SK-N-DZ (cell line): ENCODE measurements around the gene FAM170B.

Experiments used
- DNase-seq: peaks from one replicate; pipeline ENCODE4 v3.0.0-alpha.2; 2015; ENCODE audit warnings: low spot score

The FAM170B gene

DNA sequence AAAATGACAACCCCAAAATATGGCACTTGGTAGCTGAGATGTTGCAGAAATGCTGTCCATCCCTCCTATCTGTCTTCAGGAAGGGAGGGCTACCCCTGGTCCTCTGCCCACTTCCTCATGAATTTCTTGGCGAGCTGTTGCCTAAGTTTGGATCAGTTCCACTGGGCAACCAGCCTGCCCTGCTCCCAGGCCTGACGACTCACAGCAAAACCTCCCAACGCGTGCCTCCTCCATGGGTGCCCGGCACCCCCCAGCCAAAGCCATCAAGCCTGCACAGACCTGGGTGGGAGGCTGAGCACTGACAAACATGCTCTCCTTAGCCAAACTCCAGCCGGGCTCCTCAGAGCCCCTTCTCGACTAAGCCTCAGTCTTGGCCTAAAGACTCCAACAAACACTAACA, 27.4 kb downstream of the FAM170B start:
- DNase-seq = no peak

DNA sequence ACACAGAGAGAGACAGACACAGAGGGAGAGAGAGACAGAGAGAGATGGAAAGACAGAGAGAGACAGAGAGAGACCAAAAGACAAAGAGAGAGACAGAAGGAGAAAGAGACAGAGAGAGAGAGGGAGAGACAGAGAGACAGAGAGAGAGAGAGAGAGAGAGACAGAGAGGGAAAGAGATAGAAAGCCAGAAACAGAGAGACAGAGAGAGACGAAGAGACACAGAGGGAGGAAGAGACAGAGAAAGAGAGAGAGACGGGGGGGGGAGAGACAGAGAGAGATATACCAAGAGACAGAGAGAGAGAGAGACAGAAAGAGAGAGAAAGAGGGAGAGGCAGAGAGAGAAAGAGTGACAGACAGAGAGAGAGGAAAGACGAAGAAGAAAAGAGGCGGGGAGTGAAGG, 28.7 kb downstream of the FAM170B start:
- DNase-seq = no peak

DNA sequence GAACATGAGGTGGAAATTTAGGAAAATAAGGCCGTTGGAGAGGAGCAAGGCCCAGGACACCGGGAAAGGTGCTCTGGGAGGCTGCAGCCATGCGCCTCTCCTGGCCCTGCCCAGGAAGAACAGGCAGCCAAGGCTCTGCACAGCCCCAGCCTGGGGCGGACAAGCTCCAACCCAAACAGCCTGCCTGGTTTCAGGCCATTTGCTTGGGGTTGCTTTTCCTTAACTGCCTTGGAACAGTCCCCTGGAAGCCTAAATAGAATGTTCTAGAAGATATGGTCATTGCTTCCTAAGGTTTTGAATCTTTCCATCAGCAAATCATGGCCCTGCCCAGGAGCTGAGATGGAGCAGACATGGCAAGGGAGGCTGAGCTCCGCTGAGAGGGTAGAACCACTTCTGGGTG, 29.5 kb downstream of the FAM170B start:
- no peak for DNase-seq

DNA sequence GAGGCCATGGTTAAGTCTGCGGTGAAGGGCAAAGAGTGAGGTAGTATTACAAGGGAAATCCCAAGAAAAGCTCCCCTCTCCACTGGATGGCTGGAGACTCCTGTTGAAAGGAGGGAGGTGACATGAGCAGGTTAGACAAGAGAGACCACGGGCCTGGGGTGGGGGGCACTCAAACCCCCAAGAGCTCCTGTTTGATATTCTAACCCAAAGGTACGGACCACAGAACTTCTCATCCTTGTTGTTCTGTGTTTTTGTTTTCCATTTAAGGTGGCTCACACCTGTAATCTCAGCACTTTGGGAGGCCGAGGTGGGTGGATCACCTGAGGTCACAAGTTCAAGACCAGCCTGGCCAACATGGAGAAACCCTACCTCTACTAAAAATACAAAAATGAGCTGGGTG, 30.1 kb downstream of the FAM170B start:
- no peak for DNase-seq

DNA sequence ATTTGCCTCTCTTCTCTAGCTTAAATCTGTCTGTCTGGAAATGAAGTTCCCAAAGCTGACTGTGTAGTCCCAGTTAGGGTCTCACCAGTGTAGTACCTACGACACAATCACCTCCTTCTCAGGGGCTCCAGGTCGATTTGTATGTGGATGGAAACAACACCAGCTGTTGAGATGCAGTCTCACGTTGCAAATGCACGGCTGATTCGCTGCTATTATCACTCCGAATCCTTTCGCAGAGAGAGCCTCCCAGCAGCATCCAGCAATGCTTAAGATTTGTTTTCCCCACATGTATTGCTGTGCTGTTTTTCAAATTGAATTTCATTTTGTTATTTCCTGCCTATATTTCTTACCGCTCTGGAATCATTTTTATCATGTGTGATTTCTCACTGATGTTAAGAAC, 34.8 kb downstream of the FAM170B start:
- DNase-seq = no peak

DNA sequence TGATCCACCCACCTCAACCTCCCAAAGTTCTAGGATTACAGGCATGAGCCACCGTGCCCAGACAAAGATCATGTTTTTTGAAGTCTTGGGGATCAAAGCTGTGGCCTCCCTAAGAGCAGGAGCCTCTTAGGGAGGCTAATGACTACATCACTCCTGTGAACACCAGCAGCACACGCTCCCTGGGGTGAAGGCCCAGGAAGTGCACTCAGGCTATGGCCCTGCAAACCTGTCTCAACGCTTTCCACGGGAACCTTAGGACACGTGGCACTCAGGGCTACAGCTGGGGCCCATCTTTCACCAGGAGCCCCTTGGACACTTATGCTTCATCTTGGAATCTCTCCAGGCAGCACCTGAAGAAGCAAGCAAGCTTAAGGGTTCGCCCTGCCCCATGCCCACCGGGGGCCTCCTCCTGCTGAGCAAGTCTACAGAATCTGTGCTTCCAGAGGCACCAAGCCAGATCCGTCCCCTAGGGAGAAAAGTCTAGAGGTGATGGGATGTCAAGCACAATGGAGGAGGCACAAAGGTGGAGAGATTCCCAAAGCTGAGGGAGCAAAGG, 36.9 kb downstream of the FAM170B start:
- DNase-seq = no peak

DNA sequence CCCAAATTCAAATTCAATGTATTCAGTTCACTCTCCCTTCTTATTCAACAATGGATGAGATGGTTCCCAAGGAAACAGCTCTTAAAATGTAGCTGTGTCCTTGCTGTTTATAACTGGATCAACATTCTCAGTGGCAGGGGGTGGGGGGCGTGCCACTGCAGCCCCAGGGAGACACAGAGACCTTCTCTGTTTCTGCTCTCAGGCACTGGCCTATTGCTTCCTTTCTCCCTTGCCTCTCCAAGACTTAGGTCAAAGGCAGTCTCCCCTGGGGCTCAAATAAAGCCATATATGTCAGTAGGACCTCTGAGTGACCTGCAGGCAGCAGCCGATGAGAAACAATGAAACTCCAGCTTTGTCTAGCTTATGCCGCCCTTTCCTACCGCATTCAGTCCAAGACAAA, 39.2 kb downstream of the FAM170B start:
- DNase-seq = no peak

DNA sequence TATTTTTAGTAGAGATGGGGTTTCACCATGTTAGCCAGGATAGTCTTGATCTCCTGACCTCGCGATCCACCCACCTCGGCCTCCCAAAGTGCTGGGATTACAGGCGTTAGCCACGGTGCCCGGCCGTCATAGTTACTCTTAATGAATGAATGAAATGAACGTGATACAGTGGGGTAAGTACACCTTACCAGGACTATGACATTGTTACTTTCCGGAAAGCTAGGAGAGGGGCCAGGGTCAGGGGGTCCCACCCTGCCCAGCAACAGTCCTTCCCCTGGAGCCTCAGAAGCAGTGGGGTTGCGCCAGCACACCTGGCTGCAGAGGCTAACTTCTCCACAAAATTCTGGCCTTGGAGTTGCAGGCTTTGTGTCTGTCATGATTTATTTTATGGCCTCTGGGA, 39.9 kb downstream of the FAM170B start:
- no peak for DNase-seq

DNA sequence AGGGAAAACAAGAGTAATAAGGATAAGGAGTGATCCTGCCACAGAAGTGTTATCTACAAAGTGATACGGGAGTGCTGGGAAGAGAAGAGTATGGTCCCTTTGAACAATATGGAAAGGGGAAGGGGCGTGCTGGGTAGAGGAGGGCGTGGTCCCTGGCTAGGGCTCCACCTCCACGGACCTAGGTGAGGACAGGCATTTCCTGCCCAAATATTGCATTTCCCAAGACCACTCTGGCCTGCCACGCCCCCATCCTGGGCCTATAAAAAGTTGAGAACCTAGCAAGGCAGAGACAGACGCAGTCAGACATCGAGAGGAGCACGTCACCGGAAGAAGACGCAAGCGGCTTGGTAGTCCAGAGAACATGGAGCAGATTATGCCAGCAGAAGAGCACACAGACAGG, 41.3 kb downstream of the FAM170B start:
- no peak for DNase-seq

DNA sequence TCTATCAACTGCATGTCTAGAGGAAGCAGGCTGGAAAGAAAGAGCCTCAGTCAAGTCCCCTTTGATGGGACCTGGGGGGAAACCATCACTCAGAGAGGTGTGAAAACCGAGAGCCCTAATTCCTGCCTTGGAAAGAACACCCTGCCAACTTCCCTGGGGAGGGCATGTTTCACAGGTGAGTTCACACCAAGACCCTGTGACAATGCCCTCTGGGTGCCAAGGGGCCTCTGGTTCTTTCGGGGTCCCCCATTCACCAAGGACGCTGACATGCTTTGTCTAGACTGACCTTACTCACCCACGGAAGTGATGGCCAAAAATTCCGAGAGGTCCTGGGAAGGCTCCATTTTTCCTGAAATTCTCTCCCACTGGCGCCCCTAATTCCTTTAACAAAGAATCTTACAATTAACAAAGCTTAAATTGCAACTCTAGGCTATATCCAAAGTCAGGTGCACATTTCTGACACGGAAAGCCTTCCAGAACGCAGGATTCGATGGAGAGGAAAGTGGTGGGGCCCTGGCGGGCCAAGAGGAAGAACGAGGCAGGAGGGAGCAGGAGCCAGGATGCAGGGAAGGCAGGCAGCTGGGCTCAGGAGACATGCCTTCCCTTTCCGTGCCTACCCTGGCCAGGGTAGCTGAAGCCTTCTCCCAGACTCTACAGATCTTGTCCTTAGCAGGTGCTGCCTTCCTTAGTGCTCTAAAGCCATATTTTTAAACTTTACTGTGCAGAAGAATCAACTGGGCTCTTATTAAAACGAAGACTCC, 42.2 kb downstream of the FAM170B start:
- DNase-seq = no peak

DNA sequence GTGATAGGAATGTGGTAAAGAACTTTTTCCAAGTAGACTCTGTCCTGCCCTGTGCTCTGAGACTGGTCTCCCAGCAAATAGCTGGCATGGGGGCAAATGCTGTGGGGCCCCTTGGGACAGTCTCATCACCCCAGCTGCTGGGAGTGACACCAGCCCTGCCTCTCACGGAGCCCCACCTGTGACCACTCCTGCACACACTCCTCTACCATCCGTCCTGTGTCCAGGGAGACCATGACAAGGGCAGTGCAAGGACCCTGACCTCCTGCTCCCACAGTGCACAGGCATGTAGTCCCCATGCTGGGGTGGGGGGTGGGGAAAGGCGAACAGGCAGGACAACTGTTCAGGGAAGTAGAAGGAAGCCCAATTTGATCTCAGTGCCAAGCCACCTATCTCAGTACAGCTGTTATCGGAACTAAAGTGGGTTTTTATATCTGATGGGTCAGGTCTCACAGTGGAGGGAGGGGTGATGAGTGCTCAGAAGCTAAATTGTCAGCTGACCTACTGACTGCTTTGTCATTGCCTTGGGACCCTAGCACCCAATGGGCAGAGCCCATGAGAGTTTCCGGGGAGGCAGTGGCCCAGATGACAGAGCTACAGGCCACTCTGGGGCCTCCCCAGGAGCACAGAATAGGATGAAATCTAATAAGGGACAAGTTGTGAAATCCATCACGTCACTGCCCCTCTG, 43.0 kb downstream of the FAM170B start:
- no peak for DNase-seq

DNA sequence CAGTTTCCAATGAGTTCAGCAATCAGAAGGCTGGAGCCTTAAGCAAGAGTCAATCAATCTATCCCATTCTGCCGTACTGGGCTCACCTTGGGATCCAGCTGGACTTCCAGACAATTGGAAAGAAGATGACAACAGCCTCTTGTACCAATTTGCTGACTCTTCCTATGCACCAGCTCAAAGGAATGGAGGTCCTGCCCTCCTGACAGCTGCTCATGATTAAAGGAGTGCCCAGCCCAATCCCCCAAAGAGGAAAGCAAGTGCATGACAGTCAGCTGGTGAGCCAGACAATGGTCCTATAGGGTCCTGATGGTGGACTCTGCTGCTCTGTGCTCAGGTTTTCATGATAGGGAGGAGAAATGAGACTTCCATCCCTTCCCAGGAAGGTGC, 43.6 kb downstream of the FAM170B start:
- no peak for DNase-seq

DNA sequence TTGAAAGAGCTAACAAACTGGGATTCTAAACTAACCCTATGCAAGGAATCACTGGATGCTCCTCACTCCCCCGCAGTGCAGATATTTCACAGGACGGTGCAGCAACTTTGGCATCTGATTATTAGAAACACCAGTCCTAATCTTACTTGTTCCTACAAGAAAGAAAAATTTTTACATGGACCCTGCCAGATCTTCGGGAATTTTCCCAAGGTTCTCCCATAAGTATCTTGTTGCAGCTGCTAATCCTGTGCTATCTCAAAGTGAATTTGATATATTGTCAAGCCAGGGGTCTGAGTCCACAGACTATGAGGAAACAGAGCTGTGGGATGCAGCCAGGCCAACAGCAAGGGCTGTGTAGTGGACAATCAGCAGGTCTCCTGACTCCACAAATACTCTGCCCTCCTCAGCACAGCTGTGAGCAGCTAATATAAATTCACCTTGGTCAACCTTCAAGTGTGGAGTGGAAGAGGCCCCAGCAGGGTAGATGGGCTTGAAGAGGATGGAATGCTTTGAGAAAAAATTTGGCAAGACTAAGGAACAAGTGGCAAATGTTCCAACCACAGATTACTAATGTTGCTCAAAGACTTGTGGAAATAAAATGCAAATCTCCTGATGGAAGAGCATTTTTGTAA, 44.1 kb downstream of the FAM170B start:
- no peak for DNase-seq

DNA sequence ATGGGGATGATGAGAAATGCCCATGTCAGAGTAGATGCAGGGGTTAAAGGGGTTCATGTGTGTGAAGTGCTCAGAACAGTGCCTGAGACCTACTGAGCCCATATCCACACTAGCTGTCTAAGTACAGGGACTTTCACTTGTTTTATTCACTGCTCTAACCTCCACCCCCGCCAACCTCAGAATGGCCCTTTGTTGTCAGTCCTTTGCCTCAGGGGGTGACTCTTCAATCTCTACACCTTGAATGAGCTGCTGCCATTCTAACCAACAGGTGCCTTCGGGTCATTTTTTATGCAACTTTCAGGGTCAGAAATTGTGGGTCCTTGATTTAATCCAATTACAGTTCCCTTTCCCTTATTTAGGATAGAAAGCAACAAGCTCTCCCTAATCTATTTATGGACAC, 44.7 kb downstream of the FAM170B start:
- no peak for DNase-seq

DNA sequence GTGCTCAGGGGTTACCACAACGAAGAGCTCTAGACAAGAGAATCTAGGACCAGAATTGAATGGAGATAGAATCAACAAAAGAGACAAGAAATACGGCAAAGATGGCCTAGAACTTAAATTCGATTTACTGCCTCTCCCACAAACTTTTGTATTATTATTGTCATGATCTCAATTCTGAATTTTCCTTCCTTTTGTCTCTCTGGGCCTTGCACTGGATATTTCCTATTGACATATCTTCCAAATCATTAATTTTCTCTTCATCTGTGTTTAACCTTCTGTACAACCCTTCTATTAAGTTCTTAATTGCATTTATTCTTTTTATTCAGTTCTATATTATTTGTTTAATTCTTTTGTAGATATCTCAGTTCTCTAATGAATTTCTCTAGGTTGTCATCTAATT, 46.9 kb downstream of the FAM170B start:
- no peak for DNase-seq

DNA sequence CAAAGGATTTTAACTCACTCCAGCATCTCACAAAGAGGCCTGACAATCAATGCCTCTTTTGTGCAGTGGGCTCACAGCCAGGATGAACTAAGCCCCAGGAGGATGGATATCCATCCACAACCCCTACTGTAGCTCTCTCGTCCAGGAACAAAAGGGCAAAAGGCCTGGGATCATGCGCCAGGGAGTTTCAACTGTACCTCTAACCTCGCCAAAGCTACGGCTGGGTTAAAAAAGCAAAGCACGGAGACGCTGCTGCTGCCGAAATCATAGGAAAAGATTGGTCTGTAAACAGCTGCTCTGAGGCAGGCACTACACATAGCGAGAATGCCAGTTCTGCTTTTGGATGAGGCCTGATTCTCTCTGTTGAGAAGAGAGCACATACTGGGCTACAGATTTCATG, 50.6 kb downstream of the FAM170B start:
- no peak for DNase-seq

DNA sequence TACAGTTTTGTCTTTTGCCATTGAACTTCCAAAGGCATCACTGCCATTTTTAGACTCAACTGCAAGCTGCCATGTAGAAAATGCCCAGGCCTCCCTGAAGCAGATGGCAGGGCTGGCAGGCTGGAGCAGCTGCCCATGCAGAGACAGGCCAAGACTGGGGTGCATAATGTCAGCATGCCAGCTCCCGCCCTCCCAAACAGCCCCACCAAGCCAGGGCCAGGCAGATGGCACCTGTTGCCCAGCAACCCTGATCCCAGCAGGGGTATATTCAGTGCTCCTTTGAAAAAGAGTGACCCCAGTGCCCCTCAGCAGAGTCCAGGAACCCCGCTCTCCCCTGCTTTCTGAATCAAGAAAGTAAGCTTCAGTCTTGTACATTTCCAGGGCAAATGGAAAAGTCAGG, 51.1 kb downstream of the FAM170B start:
- DNase-seq = no peak

DNA sequence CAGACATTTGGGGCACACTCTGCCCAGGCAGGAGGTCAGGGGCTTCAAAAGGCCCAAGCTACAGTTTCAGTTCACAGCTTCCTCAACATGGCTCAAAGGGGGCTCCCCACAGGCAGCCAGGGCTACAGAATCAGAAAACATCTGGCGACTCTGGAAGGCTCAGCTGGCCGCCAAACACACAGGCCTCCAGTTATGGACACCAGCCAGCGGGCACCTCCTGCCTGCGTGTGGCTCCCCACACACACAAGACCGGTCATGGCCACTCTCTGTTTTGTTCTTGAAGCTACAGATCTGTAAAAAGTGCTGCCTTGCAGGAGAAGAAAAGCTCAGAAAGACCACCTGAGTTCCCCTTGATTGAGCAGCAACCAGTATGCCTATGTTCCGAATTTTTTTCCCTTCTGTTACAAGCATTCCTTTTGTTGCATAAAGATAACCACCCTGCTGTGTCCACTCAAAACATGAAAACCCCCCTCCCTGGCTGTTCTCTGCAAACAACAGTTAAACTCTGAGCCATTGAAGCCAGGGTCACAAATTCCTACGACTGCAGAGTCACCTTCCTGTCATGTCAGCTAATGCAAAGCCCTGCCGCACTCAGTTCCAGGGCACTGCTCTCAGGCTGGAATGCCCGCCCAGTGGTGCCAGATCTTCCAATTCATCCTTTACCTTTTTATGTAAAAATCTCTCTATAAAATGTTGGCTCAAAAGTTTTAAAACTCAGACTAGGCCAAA, 52.1 kb downstream of the FAM170B start:
- no peak for DNase-seq
